HG02943 (cell line): ENCODE results near the gene HID1.
"Not testable (repeated sequence)": the region's sequence is repeated elsewhere in the genome, so short reads cannot be mapped to it uniquely, and the experiment has no call there.

Experiments used
- ATAC-seq: cut with Tn5 transposase; IDR thresholded peaks from one replicate; pipeline ENCODE4 v1.9.1; 2021; ENCODE audit warnings: mild to moderate bottlenecking, low read depth, moderate library complexity; ENCODE audit not compliant: unreplicated experiment

HID1 gene

GRCh38 chr17:74924250-74924948 is 48.2 kb downstream of the HID1 start, which contains the start of gene OTOP2:
OTOP2 (plus strand) TSS chr17:74924273; CDS start chr17:74924633, 360 bp downstream.
- ATAC-seq = no peak

- ATAC-seq = no peak
Observed at GRCh38 chr17:74923538-74924249, 48.9 kb downstream of the HID1 start.

GRCh38 chr17:74922694-74923537 is 49.6 kb downstream of the HID1 start, which contains the start of gene USH1G:
USH1G (minus strand) TSS chr17:74923255; CDS start chr17:74923073, 182 bp downstream.
- no peak for ATAC-seq

- no peak for ATAC-seq
Observed at GRCh38 chr17:74922172-74922571, 50.4 kb downstream of the HID1 start.

GRCh38 chr17:74921769-74922168 is 50.8 kb downstream of the HID1 start:
- no peak for ATAC-seq

- ATAC-seq = no peak
Observed at GRCh38 chr17:74921026-74921681, 51.4 kb downstream of the HID1 start.

GRCh38 chr17:74920642-74921025 is 51.9 kb downstream of the HID1 start:
- no peak for ATAC-seq

- ATAC-seq = no peak
Observed at GRCh38 chr17:74920306-74920620, 52.3 kb downstream of the HID1 start.

GRCh38 chr17:74919440-74920305 is 52.9 kb downstream of the HID1 start:
- no peak for ATAC-seq

- ATAC-seq = no peak
Observed at GRCh38 chr17:74918906-74919305, 53.7 kb downstream of the HID1 start.

- ATAC-seq = no peak
Observed at GRCh38 chr17:74917430-74917829, 55.1 kb downstream of the HID1 start.

- no peak for ATAC-seq
Observed at GRCh38 chr17:74916851-74917199, 55.7 kb downstream of the HID1 start.

- no peak for ATAC-seq
Observed at GRCh38 chr17:74916136-74916850, 56.3 kb downstream of the HID1 start.

- not testable (repeated sequence) for ATAC-seq
Observed at GRCh38 chr17:74911423-74911822, 61.1 kb downstream of the HID1 start.

- not testable (repeated sequence) for ATAC-seq
Observed at GRCh38 chr17:74909097-74909496, 63.5 kb downstream of the HID1 start.

- ATAC-seq = no peak
Observed at GRCh38 chr17:74907012-74907411, 65.5 kb downstream of the HID1 start.

GRCh38 chr17:74906214-74906793 is 66.3 kb downstream of the HID1 start:
- ATAC-seq = not testable (repeated sequence)

- no peak for ATAC-seq
Observed at GRCh38 chr17:74904687-74905409, 67.7 kb downstream of the HID1 start.
